SW480 (cell line): ENCODE measurements around the gene PSME3.
"Not testable (repeated sequence)": the region's sequence is repeated elsewhere in the genome, so short reads cannot be mapped to it uniquely, and the experiment has no call there.

Source experiments
- DNase-seq: peaks from one replicate; pipeline ENCODE4 v3.0.0-alpha.2; 2016; ENCODE audit warnings: low spot score

The PSME3 gene

DNA sequence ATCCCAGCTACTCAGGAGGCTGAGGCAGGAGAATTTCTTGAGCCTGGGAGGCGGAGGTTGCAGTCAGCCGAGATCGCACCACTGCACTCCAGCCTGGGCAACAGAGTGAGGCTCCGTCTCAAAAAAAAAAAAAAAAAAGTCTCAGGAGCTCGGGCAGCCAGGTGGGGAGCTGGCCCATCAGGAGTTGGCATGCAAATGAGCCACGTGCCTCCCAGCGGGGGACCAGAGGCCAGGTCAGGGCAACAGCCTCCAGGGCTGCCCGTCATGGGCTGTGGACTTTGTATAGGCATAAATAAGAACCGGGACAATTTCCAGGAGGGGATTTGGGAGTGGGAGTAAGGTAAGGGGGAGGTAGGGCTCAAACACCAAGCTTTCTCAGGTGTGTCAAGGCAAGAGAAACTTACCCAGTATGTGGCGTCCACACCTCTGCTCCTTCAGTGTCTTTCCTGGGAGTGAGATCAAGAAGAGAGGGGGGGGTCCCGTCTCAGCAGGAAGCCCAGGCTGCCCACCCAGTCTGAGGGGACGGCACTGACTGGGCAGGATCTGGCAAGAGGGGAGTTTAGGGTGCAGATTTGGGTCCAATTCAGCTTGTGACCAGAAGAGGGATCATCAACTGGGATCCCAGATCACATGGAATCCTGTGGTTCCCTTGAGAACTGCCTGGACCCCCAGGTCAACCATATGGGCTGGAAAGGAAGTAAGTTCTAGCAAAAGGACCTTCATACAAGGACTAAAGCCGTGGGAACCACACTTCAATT lies 45.1 kb downstream of the PSME3 start:
- DNase-seq, result no peak

DNA sequence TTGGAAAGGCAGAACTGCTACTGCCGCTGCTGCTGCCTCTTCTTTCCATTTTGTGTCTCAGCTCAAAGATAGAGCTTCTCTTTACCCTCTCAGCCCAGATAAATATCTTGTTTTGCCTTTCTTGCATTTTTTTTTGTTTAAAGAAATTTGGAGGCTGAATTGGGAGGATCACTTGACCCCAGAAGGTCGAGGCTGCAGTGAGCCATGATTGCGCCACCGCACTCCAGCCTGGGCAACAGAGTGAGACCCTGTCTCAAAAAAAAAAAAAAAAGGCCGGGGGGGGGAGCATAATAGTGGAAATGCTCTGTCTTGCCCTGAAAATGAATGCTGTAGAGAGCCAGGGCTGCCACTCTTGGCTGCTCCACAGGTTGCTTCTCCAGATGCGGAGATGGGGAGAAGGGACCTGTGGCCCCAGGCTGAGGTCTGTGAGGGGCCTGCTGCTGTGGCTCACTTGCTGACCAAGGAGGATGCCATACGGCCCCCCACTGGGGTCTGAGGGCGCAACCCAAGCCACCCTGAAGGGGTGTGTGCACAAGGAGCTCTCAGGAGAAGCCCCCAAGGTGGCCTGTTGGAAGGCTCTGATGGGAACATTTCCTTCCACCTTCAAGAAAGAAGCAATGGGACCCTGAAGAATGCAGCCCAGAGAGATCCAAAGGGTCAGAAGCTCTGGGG lies 45.9 kb downstream of the PSME3 start:
- DNase-seq, result no peak

DNA sequence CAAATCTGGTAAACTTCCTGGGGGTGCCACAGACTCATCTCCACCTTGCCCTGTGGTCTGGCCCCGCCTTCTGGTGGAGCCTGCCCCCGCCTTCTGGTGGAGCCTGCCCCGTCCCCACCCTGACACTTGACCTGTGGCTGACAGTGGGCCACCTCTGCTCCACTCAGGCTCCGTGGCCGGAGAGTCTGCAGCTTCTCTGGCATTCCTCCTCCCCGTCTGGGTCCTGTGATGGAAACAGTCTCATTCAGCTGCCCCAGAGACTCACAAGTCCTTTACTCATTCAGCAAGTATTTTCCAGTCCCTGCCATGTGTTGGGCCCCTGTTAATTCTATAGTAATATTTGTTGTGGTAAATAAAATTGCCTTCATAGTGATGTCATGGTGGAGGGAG lies 46.4 kb downstream of the PSME3 start:
- no peak for DNase-seq

DNA sequence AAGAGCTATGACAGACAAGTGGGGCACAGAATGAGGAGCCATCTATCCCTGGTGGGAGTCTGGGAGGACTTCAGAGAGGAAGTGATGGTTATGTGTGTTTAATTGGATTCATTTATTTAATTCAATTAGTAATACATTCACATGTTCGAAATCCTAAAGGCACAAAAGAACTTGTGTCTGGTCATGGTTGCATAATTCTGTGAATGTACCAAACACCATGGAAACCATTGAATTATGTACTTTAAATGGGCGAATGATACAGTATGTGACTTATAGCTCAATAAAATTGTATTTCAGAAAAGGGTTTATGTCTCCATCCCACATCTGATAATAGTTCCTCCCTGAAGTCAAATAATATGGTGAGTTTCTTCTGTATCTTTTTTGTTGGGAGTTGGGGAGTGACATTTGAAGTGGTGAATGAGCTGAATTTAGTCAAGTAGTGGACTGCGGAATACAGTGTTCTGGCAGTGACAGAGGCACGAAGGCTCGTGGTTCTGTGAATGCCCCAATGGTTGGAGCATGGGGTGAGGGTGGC lies 47.6 kb downstream of the PSME3 start:
- no peak for DNase-seq

DNA sequence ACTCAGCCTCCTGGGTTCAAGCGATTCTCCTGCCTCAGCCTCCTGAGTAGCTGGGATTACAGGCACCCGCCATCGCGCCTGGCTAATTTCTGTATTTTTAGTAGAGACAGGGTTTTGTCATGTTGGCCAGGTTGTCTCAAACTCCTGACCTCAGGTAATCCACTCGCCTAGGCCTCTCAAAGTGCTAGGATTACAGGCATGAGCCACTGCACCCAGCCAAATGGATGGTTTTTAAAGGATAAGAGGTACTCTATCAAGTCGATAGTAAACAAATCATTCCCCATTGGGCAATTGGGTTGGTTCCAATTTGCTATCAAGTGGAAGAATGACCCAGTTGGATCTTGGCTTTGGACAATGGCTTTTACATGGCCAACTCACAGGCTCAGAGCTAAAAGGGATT lies 48.5 kb downstream of the PSME3 start:
- DNase-seq, result not testable (repeated sequence)

DNA sequence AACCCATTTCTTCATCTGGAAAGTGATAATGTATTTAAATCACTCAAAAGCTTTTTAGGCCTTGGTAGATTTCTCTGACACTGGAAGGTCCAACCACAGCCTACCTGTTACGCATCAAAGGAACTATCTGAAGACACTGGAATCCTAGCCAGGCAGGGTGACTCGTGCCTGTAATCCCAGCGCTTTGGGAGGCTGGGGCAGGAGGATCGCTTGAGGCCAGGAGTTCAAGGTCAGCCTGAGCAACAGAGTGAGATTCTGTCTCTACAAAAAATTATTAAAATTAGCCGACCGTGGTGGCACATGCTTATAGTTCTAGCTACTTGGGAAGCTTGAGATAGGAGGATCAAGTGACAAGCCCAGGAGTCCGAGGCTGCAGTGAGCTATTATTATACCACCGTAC lies 49.0 kb downstream of the PSME3 start:
- no peak for DNase-seq

DNA sequence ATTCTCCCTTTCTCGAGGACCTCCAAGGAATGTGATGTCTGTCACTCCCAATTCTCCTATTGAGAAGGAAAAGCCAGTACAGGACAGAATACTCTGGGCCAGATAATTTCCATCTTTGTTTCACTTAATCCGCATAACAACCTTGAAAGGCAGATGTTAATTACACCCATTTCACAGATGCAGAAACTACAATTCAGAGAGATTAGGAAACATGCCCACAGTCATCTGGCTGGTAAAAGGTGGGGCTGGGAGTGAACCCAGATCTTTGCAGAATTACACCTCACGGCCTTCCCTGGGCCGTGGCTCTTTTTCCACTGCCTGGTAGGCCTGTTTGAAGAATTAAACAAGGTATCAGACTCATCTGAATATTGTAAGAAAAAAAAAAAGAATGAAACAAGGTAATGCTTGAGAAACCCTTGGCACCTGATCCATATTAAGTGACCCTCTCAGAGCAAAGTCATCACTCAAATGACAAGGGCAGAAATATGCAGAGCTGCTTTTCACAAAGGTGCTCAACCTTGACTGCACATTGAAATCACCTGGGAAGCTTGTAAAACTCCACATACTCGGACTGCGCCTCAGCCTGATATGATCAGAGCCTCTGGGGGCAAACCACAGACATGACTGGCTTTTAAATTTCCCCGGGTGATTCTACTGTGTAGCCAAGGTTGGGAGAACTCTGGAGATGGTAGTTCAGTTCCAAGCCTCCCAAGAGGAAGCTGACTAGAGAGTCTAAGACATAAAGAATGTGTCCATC lies 50.8 kb downstream of the PSME3 start:
- no peak for DNase-seq

DNA sequence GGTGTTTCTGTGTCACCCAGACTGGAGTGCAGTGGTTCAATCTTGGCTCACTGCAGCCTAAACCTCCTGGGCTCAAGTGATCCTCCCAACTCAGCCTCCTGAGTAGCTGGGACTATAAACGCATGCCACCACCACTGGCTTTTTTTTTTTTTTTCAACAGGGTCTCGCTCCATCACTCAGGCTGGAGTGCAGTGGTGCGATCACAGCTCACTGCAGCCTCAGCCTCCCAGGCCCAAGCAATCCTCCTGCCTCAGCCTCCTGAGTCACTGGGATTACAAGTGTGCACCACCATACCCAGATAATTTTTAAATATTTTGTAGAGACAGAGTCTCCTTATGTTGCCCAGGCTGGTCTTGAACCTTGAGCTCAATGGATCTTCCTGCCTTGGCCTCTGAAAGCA lies 52.6 kb downstream of the PSME3 start:
- DNase-seq, result not testable (repeated sequence)

DNA sequence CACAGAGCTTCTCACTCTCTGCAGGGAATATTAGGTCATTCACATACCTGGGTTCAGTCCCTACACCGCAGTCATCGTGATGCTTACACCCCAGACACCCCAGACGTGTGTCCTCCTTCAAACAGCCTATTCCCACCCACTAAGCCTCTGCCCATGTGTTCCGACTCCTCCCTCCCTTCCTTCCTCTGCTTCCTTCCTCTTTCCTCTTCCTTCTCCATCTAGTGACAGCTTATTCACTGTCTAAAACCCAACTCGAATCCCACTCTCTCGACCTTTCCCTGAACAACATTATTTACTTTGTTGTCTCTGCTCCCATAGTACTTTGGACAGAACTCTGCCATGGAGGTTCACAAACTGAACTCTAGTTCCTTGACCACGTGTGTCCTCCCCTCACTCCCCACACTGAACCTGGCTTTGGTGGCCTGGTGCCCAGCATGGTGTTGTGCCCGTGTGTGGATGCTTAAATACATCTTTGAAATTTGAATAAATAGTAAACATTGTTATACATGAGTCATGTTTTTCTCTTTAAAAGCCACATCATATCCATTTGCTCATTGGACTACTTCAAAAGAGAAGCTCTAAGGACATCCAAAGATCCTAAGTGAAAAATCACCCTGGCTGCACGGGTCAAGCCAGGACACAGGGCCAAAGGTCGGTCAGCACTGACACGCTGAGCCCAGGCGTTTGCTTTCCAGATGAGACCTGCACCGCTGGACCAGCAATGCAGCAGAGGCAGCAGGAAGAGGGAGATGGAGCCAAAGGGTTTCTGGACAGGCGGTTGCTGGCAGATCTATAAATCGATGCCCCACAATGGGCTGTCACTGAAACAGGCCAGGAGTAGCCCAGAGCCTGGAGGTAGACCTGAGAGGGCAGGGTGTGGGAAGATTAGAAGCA lies 53.3 kb downstream of the PSME3 start:
- DNase-seq, result no peak

DNA sequence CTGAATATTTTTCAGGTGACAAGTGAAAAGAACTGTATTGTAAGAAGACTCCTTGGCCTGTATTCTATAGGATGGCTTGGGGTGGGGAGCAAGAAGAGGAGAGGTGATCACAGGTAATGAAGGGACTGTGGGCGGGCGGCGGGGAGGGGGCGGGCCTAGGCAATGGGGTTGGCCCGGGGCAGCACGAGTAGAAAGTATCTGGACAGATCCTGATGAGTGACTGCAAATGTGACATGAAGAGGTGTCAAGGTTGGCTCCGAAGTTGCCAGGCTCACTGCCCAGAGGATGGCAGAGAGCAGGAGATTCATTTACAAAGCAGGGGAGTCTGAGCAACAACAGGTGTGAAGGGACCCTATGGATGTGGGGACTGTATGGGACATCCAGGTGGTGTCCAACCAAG lies 56.6 kb downstream of the PSME3 start:
- no peak for DNase-seq

DNA sequence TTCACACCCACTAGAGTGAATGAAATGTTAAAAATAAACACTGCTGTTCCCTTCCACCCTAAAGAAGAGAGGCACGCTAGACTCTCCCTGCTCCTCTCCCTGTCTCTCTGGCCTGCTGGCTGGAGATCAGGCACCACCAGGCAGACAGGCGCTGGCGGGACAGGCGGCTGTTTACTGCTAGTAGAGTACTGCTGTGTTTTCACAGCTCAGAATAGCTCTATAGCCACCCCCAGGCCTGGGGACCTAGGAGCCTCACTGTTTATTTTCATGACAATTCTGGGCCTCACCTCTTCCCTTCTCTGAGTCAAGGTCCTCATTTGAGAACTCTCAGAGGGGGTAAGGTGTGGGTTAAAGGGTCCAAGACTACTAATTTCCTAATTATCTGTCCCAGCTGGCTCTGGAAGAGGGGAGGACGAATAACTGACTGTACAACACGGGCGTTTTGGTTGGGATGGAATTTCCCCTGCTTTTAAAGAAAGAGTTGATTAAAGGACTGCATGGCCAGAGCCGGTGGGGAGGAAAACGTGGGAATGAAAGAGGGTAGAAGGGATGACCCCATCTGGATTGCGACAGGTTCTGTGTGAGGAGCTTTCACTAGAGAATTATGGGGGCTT lies 58.4 kb downstream of the PSME3 start:
- no peak for DNase-seq

DNA sequence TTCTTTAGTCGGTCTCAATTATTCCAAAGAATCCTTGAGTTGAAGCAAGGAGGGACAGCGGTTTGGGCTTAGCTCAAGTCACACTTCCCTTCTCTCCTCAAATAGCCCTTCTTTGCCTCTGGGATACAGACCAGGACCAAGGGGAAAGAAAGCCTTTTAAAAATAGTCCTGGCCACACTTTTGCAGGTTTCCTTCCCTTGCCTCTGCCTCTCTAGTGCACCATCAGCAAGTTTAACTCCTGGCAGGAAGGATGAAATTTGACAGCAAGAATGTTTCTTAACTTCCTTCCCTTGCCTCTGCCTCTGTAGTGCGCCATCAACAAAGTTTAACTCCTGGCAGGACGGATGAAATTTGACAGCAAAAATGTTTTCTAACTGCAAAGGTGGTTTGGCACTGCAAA lies 60.2 kb downstream of the PSME3 start:
- DNase-seq, result no peak
